CD4-positive, alpha-beta T cell (primary cell): ENCODE measurements around the gene CSNK1E. TPM values are rescaled to one million over a fixed set of nuclear protein-coding genes. Genes with fewer than 3 reads are reported as not detected.
A peak's percentile ranks its signal among the peaks of the same experiment; 100 is the strongest.

Experiments used
- ATAC-seq: fragments of 200-7000 bp; cut with Tn5 transposase; one replicate; pipeline ENCODE4 v1.10.0; 2022; ENCODE audit warnings: mild to moderate bottlenecking; ENCODE audit not compliant: poor library complexity
- CTCF ChIA-PET: fragments of 350-600 bp; sonication (Branson Sonifier 250); formaldehyde crosslinking; loops from one replicate; lab custom pipeline; 2021; ENCODE audit warnings: antibody characterized with exemption, inconsistent platforms; lab: Charles Lee
- POLR2A ChIA-PET: fragments of 350-600 bp; sonication (Branson Sonifier 250); formaldehyde crosslinking; loops from one replicate; lab custom pipeline; 2021; ENCODE audit warnings: antibody characterized with exemption, inconsistent platforms; lab: Charles Lee
- DNase-seq, 14 experiments: peaks; one replicate each; pipeline ENCODE4 v3.0.0-alpha.2; 2013 to 2020; ENCODE audit warnings: mixed read lengths in 2 of 14
- H3K27ac ChIP-seq, 2 donors: one replicate each; pipeline versions ENCODE4 v1.5.1 to v1.7.0; 2013; ENCODE audit warnings: low read length in 2 of 2, low read depth in 1 of 2, mild to moderate bottlenecking in 1 of 2
- H3K27me3 ChIP-seq, 2 experiments: 1 replicate in 1 of 2; 2 replicates in 1 of 2; pipeline versions ENCODE4 v1.6.1 to v1.7.0; 2013; ENCODE audit warnings: low read length in 2 of 2, control low read depth in 1 of 2, mild to moderate bottlenecking in 1 of 2, moderate library complexity in 1 of 2; ENCODE audit not compliant: insufficient read depth in 2 of 2, control insufficient read depth in 1 of 2
- H3K36me3 ChIP-seq: one replicate; pipeline ENCODE4 v1.6.1; 2013; ENCODE audit warnings: low read length, control low read depth; ENCODE audit not compliant: insufficient read depth
- H3K4me1 ChIP-seq: one replicate; pipeline ENCODE4 v1.6.1; 2013; ENCODE audit warnings: low read length, control low read depth; ENCODE audit not compliant: insufficient read depth
- H3K4me3 ChIP-seq: one replicate; pipeline ENCODE4 v1.5.1; 2013; ENCODE audit warnings: mild to moderate bottlenecking, low read length, moderate library complexity
- H3K9me3 ChIP-seq, 2 experiments: 1 replicate in 1 of 2; 2 replicates in 1 of 2; pipeline versions ENCODE4 v1.6.1 to v1.7.0; 2013; ENCODE audit warnings: low read length in 2 of 2, mild to moderate bottlenecking in 2 of 2, control low read depth in 1 of 2, moderate library complexity in 1 of 2; ENCODE audit not compliant: control insufficient read depth in 1 of 2, insufficient read depth in 1 of 2
- H3K27ac Mint-ChIP-seq: one replicate; pipeline ENCODE4 v1.8.0; 2020; ENCODE audit warnings: mixed read lengths
- H3K27me3 Mint-ChIP-seq: one replicate; pipeline ENCODE4 v1.8.0; 2021; ENCODE audit warnings: mixed read lengths
- H3K36me3 Mint-ChIP-seq: one replicate; pipeline ENCODE4 v1.8.0; 2021; ENCODE audit warnings: low read depth, mixed read lengths
- H3K4me1 Mint-ChIP-seq: one replicate; pipeline ENCODE4 v1.8.0; 2021; ENCODE audit warnings: low read depth, mixed read lengths
- H3K4me3 Mint-ChIP-seq: one replicate; pipeline ENCODE4 v1.8.0; 2020; ENCODE audit warnings: mild to moderate bottlenecking, mixed read lengths
- H3K9me3 Mint-ChIP-seq: one replicate; pipeline ENCODE4 v1.8.0; 2020; ENCODE audit warnings: mixed read lengths
- intact Hi-C, 2 experiments: fragments of 100-400 bp; cut with DNase I in 1 of 2; cut with micrococcal nuclease in 1 of 2; formaldehyde crosslinking; loops; one replicate each; pipeline versions ENCODE4 v1.15.1 to v1.9.0; 2023 to 2025; cut with DNase I, micrococcal nuclease
- total RNA-seq, 174 experiments: library from RNA in 2 of 174; stranded (reverse) in 2 of 174; gene quantifications; one replicate each; pipeline ENCODE4 v1.2.3 and lab custom pipeline; 2021 to 2026
- TF ChIP-seq, protein P1 (sequence below): fragments of 200-600 bp; IDR thresholded peaks from one replicate; pipeline ENCODE4 v1.8.0; 2022; ENCODE audit warnings: antibody characterized with exemption, mild to moderate bottlenecking

The CSNK1E gene
- total RNA-seq, 2 experiments from 2014 or later = 208 to 217 TPM

DNA sequence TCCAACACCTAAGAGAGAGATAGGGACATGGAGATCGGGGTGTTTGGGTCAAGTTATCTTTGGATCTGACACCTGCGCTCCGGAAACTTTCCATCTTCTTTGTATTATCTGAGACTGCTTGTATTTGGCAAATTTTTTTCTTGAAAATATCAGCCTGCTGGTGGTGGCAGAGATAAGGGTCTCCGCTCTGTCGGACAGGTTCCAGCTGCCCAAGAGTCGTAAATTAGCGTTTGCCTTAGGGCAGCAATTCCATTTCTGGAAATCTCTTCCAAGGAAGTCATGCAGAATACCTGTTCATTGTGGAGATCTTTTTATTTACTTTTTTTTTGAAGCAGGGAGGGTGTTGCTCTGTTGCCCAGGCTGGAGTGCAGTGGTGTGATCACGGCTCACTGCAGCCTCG is 19.5 kb upstream of the CSNK1E start:
- ChIA-PET POLR2A (no interaction called here), CTCF (no interaction called here)
- H3K36me3 ChIP-seq = no peaks in the 10 kb centered on the region
- Mint-ChIP-seq H3K27ac (no peak overlapping the region), H3K4me3 (peak overlapping the region; percentile 83), H3K27me3 (peaks cover 19% of the 10 kb centered on the region), H3K36me3 (no peaks in the 10 kb centered on the region), H3K4me1 (peaks cover 5% of the 10 kb centered on the region), H3K9me3 (no peaks in the 10 kb centered on the region)
- H3K9me3 ChIP-seq = no peaks in the 10 kb centered on the region
- H3K4me1 ChIP-seq = peaks cover 12% of the 10 kb centered on the region
- H3K27ac ChIP-seq = no peak overlapping the region
- intact Hi-C loops = no loop called here
- ATAC-seq (no peak), DNase-seq (no peak)
- H3K4me3 ChIP-seq = no peak overlapping the region
- peaks cover 0 to 7% of the 10 kb centered on the region in 2 experiments for H3K27me3 ChIP-seq
- TF ChIP-seq, protein P1, sequence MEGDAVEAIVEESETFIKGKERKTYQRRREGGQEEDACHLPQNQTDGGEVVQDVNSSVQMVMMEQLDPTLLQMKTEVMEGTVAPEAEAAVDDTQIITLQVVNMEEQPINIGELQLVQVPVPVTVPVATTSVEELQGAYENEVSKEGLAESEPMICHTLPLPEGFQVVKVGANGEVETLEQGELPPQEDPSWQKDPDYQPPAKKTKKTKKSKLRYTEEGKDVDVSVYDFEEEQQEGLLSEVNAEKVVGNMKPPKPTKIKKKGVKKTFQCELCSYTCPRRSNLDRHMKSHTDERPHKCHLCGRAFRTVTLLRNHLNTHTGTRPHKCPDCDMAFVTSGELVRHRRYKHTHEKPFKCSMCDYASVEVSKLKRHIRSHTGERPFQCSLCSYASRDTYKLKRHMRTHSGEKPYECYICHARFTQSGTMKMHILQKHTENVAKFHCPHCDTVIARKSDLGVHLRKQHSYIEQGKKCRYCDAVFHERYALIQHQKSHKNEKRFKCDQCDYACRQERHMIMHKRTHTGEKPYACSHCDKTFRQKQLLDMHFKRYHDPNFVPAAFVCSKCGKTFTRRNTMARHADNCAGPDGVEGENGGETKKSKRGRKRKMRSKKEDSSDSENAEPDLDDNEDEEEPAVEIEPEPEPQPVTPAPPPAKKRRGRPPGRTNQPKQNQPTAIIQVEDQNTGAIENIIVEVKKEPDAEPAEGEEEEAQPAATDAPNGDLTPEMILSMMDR = no peak

DNA sequence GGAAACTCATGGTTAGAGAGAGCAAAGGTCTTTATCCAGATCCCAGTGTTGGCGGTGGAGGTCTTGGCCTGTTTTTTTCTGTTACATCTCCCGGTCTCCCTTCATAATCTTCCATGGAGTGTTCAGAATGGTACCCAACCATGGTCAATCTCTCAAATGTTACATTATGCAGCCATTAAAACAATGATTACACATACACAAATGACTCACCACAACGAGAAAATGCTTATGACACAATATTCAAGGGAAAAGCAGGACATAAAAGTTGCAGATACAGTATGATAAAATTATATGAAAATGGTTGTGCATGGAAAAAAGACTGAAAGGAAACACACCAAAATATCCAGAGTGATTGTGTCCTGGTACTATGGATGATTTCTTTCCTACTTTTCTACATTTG is 17.8 kb upstream of the CSNK1E start:
- no peak for ATAC-seq
- H3K4me1 Mint-ChIP-seq = peaks cover 5% of the 10 kb centered on the region
- H3K4me3 ChIP-seq = no peak overlapping the region
- no peak for DNase-seq
- H3K36me3 Mint-ChIP-seq = no peaks in the 10 kb centered on the region
- H3K4me3 Mint-ChIP-seq = no peak overlapping the region
- H3K9me3 Mint-ChIP-seq = no peaks in the 10 kb centered on the region
- no peaks in the 10 kb centered on the region for H3K36me3 ChIP-seq
- no peak overlapping the region for H3K27ac ChIP-seq
- no peaks in the 10 kb centered on the region for H3K9me3 ChIP-seq
- H3K27ac Mint-ChIP-seq = no peak overlapping the region
- peaks cover 19% of the 10 kb centered on the region for H3K27me3 Mint-ChIP-seq
- ChIA-PET CTCF (no interaction called here), POLR2A (no interaction called here)
- TF ChIP-seq, protein P1 = no peak
- intact Hi-C loops = no loop called here
- H3K4me1 ChIP-seq = peaks cover 12% of the 10 kb centered on the region
- peaks cover 0 to 7% of the 10 kb centered on the region in 2 experiments for H3K27me3 ChIP-seq

DNA sequence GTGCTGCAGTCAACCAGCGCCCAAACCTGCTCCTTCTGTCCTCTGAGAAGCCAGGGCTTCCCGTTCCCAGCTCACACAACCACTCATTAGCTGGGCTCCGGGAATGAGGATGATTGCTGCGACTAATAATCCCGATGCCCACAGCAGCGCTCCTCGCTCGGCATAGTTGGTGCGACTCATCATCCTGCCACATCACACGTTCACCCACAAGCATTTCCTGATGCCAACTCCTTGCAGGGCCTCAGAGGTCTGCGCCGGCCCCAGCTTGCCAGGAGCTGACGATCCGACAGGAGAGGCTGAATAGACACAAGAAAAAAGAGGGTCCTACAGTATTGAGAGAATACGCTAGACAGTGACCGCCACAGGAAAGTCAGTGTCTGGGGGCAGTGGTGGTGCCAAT is 10.6 kb upstream of the CSNK1E start:
- peak in 1 of 14 experiments; percentile 32 for DNase-seq
- H3K4me3 Mint-ChIP-seq = no peak overlapping the region
- intact Hi-C loops = no loop called here
- no peaks in the 10 kb centered on the region for H3K9me3 ChIP-seq
- POLR2A ChIA-PET = no interaction called here
- no peaks in the 10 kb centered on the region for H3K36me3 ChIP-seq
- H3K27ac ChIP-seq = no peak overlapping the region
- H3K36me3 Mint-ChIP-seq = no peaks in the 10 kb centered on the region
- CTCF ChIA-PET = no interaction called here
- H3K27me3 ChIP-seq = no peaks in the 10 kb centered on the region
- H3K27me3 Mint-ChIP-seq = peaks cover 2% of the 10 kb centered on the region
- H3K27ac Mint-ChIP-seq = no peak overlapping the region
- TF ChIP-seq, protein P1 = no peak
- H3K9me3 Mint-ChIP-seq = no peaks in the 10 kb centered on the region
- no peaks in the 10 kb centered on the region for H3K4me1 Mint-ChIP-seq
- H3K4me1 ChIP-seq = peaks cover 5% of the 10 kb centered on the region
- no peak overlapping the region for H3K4me3 ChIP-seq
- ATAC-seq = no peak
